ENCODE measurements around the gene KRTAP5-2.
"Not testable (repeated sequence)": the region's sequence is repeated elsewhere in the genome, so short reads cannot be mapped to it uniquely, and the experiment has no call there.

Gene KRTAP5-2

DNA sequence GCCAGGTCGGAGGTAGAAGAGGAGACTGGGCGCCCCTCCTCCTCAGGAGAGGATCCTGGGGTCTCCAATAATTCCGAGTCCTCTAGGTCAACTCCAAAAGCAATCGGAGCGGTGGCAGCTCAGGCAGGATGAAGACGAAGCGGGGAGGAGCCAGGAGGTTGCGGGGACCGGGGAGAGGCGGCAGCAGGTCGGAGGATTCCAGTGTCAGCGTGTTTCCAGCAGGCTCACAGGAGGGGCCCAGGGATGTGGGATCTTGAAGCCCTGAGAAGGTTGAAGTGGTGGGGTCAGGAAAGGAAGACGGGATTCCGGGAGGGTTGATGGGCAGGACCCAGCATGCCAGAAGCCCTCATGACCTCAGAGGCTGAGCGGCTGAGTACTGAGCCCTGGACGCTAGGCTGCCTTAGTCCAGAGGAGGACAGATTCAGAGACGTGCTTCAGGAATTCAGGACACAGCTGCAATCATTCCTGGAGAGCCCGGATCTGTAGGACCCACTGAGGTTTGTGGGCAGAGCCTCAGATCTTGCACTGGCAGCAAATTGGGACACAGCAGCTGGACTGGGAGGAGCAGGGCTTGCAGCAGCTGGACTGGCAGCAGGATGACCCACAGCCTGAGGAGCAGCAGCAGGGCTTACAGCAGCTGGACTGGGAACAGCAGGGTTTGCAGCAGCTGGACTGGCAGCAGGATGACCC, 9.2 kb upstream of the KRTAP5-2 start:
- not testable (repeated sequence) for ATAC-seq (ENCODE audit: insufficient read depth, low read depth); H3K9me3 ChIP-seq (ENCODE audit: insufficient read depth, low read length, severe bottlenecking); H3K9ac ChIP-seq (ENCODE audit: low read depth, low read length); DNase-seq; H3K27ac ChIP-seq (ENCODE audit: low read length); H3K27me3 ChIP-seq (ENCODE audit: insufficient read depth, low read length, poor library complexity); H3K4me3 ChIP-seq (ENCODE audit: low read depth in 1 of 2, low read length in 2 of 2); H2AFZ ChIP-seq (ENCODE audit: low read depth, low read length); H3K4me1 ChIP-seq (ENCODE audit: insufficient read depth, low read length); H3K36me3 ChIP-seq (ENCODE audit: insufficient read depth, low read length); H4K20me1 ChIP-seq (ENCODE audit: insufficient read depth, low read length); H3K4me2 ChIP-seq (ENCODE audit: insufficient read depth, low read length); H3K79me2 ChIP-seq (ENCODE audit: insufficient read depth, low read length)

- H3K4me1 ChIP-seq (ENCODE audit: insufficient read depth, low read length); H4K20me1 ChIP-seq (ENCODE audit: insufficient read depth, low read length); H3K79me2 ChIP-seq (ENCODE audit: insufficient read depth, low read length); H3K27ac ChIP-seq (ENCODE audit: low read length); ATAC-seq (ENCODE audit: insufficient read depth, low read depth); H3K36me3 ChIP-seq (ENCODE audit: insufficient read depth, low read length); DNase-seq; H3K27me3 ChIP-seq (ENCODE audit: insufficient read depth, low read length, poor library complexity); H3K9me3 ChIP-seq (ENCODE audit: insufficient read depth, low read length, severe bottlenecking); H3K9ac ChIP-seq (ENCODE audit: low read depth, low read length); H2AFZ ChIP-seq (ENCODE audit: low read depth, low read length); H3K4me2 ChIP-seq (ENCODE audit: insufficient read depth, low read length); H3K4me3 ChIP-seq (ENCODE audit: low read depth in 1 of 2, low read length in 2 of 2): not testable (repeated sequence)
Observed at GRCh38 chr11:1605923-1606322, 7.8 kb upstream of the KRTAP5-2 start.

DNA sequence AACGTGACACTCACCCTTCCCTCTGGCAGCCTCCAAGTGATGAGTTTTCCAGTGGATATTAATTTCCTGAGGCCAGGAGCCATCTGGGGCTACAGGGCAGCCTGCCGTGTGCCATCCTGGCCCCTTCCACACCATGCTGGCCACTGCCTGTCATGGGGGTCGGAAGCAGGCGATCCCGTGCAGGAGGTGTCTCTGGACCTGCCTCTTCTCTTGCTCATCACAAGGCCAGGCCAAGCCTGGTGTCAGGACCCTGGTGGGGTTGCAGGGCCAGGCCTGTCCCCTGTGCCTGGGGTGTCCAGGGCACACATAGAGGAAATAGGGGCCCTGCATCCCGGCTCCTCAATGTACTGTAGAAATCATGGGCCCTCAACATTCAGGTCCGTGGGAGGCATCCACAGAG, 6.6 kb upstream of the KRTAP5-2 start:
- TF ChIP-seq EZH2 (IDR thresholded peaks at IDR 0.05; ENCODE audit: borderline replicate concordance, low read depth, low read length, severe bottlenecking): no peak
- TF ChIP-seq, protein P1, sequence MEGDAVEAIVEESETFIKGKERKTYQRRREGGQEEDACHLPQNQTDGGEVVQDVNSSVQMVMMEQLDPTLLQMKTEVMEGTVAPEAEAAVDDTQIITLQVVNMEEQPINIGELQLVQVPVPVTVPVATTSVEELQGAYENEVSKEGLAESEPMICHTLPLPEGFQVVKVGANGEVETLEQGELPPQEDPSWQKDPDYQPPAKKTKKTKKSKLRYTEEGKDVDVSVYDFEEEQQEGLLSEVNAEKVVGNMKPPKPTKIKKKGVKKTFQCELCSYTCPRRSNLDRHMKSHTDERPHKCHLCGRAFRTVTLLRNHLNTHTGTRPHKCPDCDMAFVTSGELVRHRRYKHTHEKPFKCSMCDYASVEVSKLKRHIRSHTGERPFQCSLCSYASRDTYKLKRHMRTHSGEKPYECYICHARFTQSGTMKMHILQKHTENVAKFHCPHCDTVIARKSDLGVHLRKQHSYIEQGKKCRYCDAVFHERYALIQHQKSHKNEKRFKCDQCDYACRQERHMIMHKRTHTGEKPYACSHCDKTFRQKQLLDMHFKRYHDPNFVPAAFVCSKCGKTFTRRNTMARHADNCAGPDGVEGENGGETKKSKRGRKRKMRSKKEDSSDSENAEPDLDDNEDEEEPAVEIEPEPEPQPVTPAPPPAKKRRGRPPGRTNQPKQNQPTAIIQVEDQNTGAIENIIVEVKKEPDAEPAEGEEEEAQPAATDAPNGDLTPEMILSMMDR (IDR thresholded peaks at IDR 0.05; ENCODE audit: borderline replicate concordance, extremely low read depth, low read length, poor library complexity, severe bottlenecking): no peak
- Histone ChIP-seq H2AFZ (ENCODE audit: low read depth, low read length) (no peak overlapping the region), H3K36me3 (ENCODE audit: insufficient read depth, low read length) (no peaks in the 10 kb centered on the region), H3K27ac (ENCODE audit: low read length) (no peak overlapping the region), H4K20me1 (ENCODE audit: insufficient read depth, low read length) (no peaks in the 10 kb centered on the region), H3K79me2 (ENCODE audit: insufficient read depth, low read length) (no peaks in the 10 kb centered on the region), H3K9ac (ENCODE audit: low read depth, low read length) (no peak overlapping the region), H3K4me1 (ENCODE audit: insufficient read depth, low read length) (no peaks in the 10 kb centered on the region), H3K9me3 (ENCODE audit: insufficient read depth, low read length, severe bottlenecking) (no peaks in the 10 kb centered on the region), H3K27me3 (ENCODE audit: insufficient read depth, low read length, poor library complexity) (peaks cover 12% of the 10 kb centered on the region), H3K4me2 (ENCODE audit: insufficient read depth, low read length) (no peak overlapping the region), H3K4me3 (ENCODE audit: low read depth in 1 of 2, low read length in 2 of 2) (no peak overlapping the region)
- DNase-seq (no peak), ATAC-seq (ENCODE audit: insufficient read depth, low read depth) (no peak)

GRCh38 chr11:1604181-1604580, 6.1 kb upstream of the KRTAP5-2 start:
- no peak overlapping the region for H3K27ac ChIP-seq (ENCODE audit: low read length)
- DNase-seq: no peak
- H2AFZ ChIP-seq (ENCODE audit: low read depth, low read length): no peak overlapping the region
- no peaks in the 10 kb centered on the region for H3K9me3 ChIP-seq (ENCODE audit: insufficient read depth, low read length, severe bottlenecking)
- no peak overlapping the region for H3K9ac ChIP-seq (ENCODE audit: low read depth, low read length)
- no peak for TF ChIP-seq EZH2 (IDR thresholded peaks at IDR 0.05; ENCODE audit: borderline replicate concordance, low read depth, low read length, severe bottlenecking)
- TF ChIP-seq, protein P1 (IDR thresholded peaks at IDR 0.05; ENCODE audit: borderline replicate concordance, extremely low read depth, low read length, poor library complexity, severe bottlenecking): no peak
- no peak for ATAC-seq (ENCODE audit: insufficient read depth, low read depth)
- no peaks in the 10 kb centered on the region for H3K36me3 ChIP-seq (ENCODE audit: insufficient read depth, low read length)
- no peak overlapping the region for H3K4me3 ChIP-seq (ENCODE audit: low read depth in 1 of 2, low read length in 2 of 2)
- peaks cover 12% of the 10 kb centered on the region for H3K27me3 ChIP-seq (ENCODE audit: insufficient read depth, low read length, poor library complexity)
- no peaks in the 10 kb centered on the region for H3K4me1 ChIP-seq (ENCODE audit: insufficient read depth, low read length)
- H3K79me2 ChIP-seq (ENCODE audit: insufficient read depth, low read length): no peaks in the 10 kb centered on the region
- H4K20me1 ChIP-seq (ENCODE audit: insufficient read depth, low read length): no peaks in the 10 kb centered on the region
- H3K4me2 ChIP-seq (ENCODE audit: insufficient read depth, low read length): no peak overlapping the region

Data from DND-41 (cell line).